Activated naive CD4-positive, alpha-beta T cell treated with Interleukin-2 at 50 U/mL for 16 hours (primary cell): Measurements from ENCODE around the gene SNX30.

Source experiments
- DNase-seq: peaks from one replicate; pipeline ENCODE4 v3.0.0-alpha.2; 2020

The SNX30 gene

DNA sequence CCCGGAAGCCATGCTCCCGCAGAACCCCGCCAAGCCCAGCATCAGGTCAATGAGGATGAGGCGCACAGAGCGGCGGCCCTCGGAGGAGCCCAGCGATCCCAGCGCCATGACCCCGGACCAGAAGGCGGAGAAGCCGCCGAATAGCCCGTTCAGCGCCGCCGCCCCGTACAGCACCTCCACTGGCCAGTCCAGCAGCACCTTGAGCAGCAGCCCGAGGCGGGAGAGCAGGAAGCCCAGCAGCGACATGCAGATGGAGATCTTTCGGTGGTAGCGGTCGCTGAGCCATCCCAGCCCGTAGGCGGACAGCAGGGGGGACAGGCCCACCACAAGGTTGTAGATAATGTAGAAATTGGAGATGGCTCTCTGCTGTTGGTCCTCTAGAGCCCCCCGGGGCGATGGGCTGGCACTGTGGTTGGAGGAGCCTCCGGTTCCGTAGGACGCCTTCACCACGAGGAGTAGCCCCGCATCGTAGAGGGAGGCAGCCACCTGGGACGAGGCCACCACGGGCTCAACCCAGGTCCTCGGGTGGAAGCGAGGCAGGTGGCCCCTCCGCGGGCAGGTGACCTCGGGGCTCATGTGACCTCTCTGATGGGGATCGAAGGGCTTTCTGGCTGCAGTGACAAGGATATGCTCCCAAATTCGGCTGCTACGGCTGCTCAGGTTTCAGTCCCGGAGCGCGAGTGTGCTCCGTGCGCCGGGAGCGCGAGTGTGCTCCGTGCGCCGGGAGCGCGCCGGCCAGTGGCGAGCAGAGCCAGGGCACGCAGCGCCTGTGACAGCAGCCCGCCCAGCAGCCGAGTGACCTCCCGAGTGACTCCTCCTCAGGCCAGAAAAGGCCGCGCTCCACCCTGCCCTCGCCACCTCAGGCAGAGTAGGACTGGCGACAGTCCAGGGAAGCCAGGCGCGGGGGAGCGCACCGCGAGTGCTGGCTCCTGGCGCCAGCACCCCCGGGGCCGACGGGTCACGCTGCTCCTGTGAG is 139.8 kb downstream of the SNX30 start, which contains the start of gene SLC46A2:
Gene SLC46A2 (minus strand): TSS at position 771 of the 976 bp plus-strand sequence. CDS start 195 bp downstream, at position 576.
- DNase-seq: no peak

DNA sequence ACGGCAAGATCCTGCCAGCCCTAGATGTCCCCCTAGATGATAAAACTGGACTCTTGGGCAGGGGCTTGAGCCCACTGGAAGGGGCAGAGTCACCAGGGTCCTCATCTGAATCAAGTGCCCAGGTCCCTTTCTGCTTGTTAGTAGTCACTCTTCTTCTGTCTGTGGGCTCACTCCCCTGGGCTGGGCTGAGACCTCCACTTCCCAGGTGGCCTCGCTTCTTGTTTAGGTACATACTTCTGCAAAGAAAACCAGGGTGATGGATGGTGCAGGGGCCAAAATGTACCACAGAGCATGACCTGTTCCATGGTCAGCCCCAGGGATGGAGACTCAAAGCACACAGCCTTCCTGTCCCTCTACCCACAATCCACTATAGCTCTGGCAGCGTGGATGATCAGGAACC is 141.0 kb downstream of the SNX30 start:
- DNase-seq: no peak

- no peak for DNase-seq
Observed at GRCh38 chr9:112892981-112893380, 142.4 kb downstream of the SNX30 start.

- no peak for DNase-seq
Observed at GRCh38 chr9:112894041-112894440, 143.5 kb downstream of the SNX30 start.

GRCh38 chr9:112894699-112895098 is 144.1 kb downstream of the SNX30 start:
- no peak for DNase-seq

- no peak for DNase-seq
Observed at GRCh38 chr9:112896131-112896530, 145.6 kb downstream of the SNX30 start.

DNA sequence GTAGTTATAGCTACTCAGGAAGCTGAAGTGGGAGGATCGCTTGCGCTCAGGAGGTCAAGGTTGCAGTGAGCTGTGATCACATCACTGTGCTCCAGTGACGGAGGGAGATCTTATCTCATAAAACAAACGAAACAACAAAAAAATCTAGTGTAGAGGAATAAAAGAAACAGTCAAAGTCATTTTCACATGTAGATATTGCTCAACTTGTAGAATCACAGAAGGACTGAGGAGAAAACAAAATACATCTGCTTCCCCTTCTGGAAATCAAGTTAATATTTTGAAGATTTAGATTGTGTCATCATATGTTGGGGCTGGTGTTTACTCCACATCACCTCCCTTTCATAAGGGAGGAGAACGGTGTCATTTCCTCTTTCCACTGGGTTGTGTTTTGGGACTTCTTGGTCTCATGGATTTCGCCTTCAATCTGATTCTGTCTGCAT is 148.3 kb downstream of the SNX30 start:
- no peak for DNase-seq

- DNase-seq: no peak
Observed at GRCh38 chr9:112900488-112900887, 149.9 kb downstream of the SNX30 start.

- DNase-seq: no peak
Observed at GRCh38 chr9:112900901-112901300, 150.3 kb downstream of the SNX30 start.

DNA sequence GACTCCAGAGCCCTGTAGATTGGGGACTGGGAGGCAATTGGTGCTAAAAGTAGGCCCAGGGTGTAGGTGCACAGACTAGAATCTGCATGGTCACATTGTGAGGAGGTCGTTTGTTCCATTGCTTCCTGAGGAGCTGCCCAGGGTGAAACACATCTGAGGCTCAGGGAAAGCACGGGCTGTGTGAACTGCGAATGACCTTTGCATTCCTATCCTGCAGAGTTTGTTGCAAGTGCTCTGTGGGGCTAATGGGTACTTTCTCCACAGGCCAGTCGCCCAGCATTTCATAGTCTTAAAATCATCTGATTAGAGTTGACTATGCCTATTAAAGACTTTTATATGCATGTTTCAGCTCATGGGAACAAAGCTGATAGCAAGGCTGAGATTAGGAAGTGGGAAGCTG is 154.5 kb downstream of the SNX30 start:
- no peak for DNase-seq

DNA sequence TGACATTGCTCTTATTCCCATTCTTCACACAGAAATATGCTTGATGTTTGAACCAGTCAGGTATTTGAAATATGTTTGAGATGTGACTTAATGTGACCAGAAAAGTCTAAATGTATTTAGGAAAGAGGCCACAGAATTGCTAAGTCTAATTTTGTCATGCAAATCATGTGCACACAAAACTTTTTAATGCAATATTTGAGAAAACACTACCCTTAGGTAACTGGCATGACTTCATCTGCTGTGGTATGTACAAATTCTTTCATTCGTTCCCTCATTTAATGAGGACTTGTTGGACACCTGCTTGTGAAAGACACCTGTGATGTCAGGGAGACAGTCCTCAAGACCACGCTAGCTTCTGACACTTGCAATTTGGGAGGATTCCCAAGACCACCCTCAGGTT is 161.2 kb downstream of the SNX30 start:
- no peak for DNase-seq

GRCh38 chr9:112912636-112913035 is 162.1 kb downstream of the SNX30 start:
- DNase-seq: no peak

DNA sequence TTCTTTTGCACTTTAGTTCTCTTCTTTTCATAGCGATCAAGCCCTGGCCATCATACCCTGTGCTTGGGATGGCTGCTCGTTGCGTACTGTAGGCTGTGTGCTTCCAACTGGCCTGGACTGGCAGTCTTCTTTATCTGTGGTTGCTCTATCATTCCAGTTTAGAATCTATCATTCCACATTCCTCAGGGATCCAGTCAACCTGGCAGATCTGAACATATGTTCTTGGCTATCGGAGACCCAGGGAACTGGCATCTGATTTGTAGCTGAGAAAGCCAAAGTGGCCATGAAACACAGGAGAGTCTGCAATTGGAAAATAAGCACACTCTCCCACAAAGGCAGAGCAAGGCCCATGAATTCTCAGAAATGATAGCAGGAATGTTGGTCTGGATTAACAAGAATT is 162.8 kb downstream of the SNX30 start:
- no peak for DNase-seq

GRCh38 chr9:112914524-112914923 is 164.0 kb downstream of the SNX30 start:
- DNase-seq: no peak

- DNase-seq: no peak
Observed at GRCh38 chr9:112917047-112917986, 166.8 kb downstream of the SNX30 start.

DNA sequence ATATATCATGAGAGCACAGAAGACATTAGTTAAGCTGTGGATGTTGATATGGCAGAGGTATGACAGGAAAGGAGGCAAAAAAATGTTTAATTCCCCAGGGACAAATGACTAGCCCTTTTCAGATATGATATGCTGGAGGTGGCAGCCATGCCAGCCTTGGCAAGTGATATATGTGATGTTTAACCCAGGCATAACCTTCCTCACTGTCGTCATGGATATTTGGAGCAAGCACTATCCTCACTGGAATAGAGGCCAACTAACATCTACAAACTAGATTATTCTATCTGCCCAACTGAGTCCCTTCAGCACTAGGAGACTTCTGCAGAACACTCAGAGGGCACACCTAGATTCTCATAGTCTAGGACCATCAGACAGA is 167.4 kb downstream of the SNX30 start:
- DNase-seq: no peak

DNA sequence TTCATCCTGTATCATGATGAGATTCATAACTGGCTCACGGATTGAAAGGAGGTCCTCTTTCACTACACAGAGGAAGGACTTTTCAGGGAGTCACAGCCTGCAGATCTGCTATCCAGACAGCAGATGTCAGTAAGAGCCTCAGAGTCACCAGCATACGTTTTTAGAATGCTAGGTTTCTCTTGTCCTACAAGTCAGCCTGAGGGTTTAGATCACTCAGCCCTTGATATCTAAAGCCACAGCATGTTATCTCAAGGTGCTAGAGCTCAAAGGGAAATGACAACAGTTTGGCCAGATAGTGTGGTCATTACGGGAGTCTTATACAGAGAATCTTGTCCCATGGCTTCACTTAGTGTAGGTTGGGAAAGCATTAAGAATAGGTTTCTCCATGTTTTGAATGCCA is 171.0 kb downstream of the SNX30 start:
- no peak for DNase-seq
